ENCODE measurements around the gene ZNF366. TPM values are rescaled to one million over a fixed set of nuclear protein-coding genes. Genes with fewer than 3 reads are reported as not detected.

The ZNF366 gene
- total and polyA plus RNA-seq, 2 of the 13 experiments (the other 11 are each of a cell fraction or from before 2014, with no cell fraction given), result not detected

DNA sequence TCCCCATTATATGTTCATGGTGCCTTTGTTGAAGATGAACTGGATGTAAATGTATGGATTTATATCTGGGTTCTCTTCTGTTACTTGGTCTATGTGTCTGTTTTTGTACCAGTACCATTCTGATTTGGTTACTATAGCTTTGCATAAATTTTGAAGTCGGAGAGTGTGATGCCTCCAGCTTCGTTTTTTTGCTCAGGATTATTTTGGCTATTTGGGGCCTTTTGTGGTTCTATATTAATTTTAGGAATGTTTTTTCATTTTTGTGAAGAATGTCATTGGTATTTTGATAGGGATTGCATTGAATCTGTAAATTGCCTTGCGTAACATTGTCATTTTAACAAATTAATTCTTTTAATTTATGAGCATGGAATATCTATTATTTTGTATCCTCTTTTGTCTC is 36.6 kb upstream of the ZNF366 start:
- POLR2A ChIA-PET, result no interaction called here
- DNase-seq (ENCODE audit: low spot score) (no peak), FAIRE-seq (no peak), ATAC-seq (no peak)
- no peak overlapping the region for H3K4me2 ChIP-seq (ENCODE audit: low read depth, low read length)
- no peaks in the 10 kb centered on the region for H3K79me2 ChIP-seq (ENCODE audit: insufficient read depth, low read length)
- WGBS (ENCODE audit: low lambda C conversion rate), result 38% methylated on average over 3 of the region's 3 CpGs
- intact Hi-C loops (cut with micrococcal nuclease; ENCODE audit: unreplicated experiment) (no loop called here), in situ Hi-C loops (cut with HindIII; ENCODE audit: extremely low pct_ligation_motif_present, low pct_unique_long_range_greater_than_20kb) (no loop called here)
- H4K20me1 ChIP-seq (ENCODE audit: insufficient read depth, low read length), result no peaks in the 10 kb centered on the region
- H3K4me3 ChIP-seq (replicated peaks in 1 of 3; ENCODE audit: insufficient read depth in 1 of 3, low read depth in 2 of 3, low read length in 3 of 3), result no peak overlapping the region
- CTCF ChIA-PET (ENCODE audit: low intra/inter-chr PET ratio, low total read pairs), result no interaction called here
- TF ChIP-seq PHF21A (CRISPR knock-in tag; IDR thresholded peaks at IDR 0.05), result no peak
- no peak for TF ChIP-seq RFX1 (IDR thresholded peaks at IDR 0.05)
- TF ChIP-seq ZNF598 (CRISPR knock-in tag; IDR thresholded peaks at IDR 0.05; ENCODE audit: borderline replicate concordance), result no peak
- TF ChIP-seq, protein P1, sequence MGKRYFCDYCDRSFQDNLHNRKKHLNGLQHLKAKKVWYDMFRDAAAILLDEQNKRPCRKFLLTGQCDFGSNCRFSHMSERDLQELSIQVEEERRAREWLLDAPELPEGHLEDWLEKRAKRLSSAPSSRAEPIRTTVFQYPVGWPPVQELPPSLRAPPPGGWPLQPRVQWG (CRISPR knock-in tag; IDR thresholded peaks at IDR 0.05; ENCODE audit: borderline replicate concordance, low read depth), result no peak
- no peaks in the 10 kb centered on the region for H3K4me1 ChIP-seq (ENCODE audit: insufficient read depth, low read length)
- H3K36me3 ChIP-seq (replicated peaks in 1 of 2; ENCODE audit: control insufficient read depth in 1 of 2, insufficient read depth in 2 of 2, low read length in 2 of 2), result no peaks in the 10 kb centered on the region
- no TSS peak for BruUV-seq (replicated peaks)
- no peaks in the 10 kb centered on the region for H3K27me3 ChIP-seq (ENCODE audit: control insufficient read depth in 1 of 2, insufficient read depth in 2 of 2, low read length in 2 of 2)
- no peaks in the 10 kb centered on the region for H3K9me3 ChIP-seq (ENCODE audit: low read length)
- no peak overlapping the region for H3K9ac ChIP-seq (ENCODE audit: insufficient read depth, low read depth, low read length)
- no peak overlapping the region for H2AFZ ChIP-seq (ENCODE audit: low read length)
- no peak overlapping the region for H3K27ac ChIP-seq (ENCODE audit: extremely low read length, insufficient read depth, low read length)

DNA sequence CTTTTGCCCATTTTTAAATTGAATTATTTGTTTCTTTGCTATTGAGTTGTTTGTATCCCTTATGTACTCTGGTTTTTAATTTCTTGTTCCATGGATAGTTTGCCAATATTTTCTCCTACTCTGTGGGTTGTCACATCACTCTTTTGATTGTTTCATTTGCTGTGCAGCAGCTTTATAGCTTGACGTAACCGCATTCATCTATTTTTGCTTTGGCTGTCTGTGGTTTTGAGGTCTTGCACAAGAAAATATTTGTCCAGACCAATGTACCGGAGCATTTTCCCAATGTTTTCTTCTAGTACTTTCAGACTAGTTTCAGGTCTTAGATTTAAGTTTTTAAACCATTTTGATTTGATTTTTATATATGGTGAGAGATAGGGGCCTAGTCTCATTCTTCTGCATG is 36.2 kb upstream of the ZNF366 start:
- no peaks in the 10 kb centered on the region for H3K36me3 ChIP-seq (replicated peaks in 1 of 2; ENCODE audit: control insufficient read depth in 1 of 2, insufficient read depth in 2 of 2, low read length in 2 of 2)
- H3K9ac ChIP-seq (ENCODE audit: insufficient read depth, low read depth, low read length), result no peak overlapping the region
- no peak overlapping the region for H3K4me3 ChIP-seq (replicated peaks in 1 of 3; ENCODE audit: insufficient read depth in 1 of 3, low read depth in 2 of 3, low read length in 3 of 3)
- intact Hi-C loops (cut with micrococcal nuclease; ENCODE audit: unreplicated experiment) (no loop called here), in situ Hi-C loops (cut with HindIII; ENCODE audit: extremely low pct_ligation_motif_present, low pct_unique_long_range_greater_than_20kb) (no loop called here)
- H3K79me2 ChIP-seq (ENCODE audit: insufficient read depth, low read length), result no peaks in the 10 kb centered on the region
- no peaks in the 10 kb centered on the region for H3K27me3 ChIP-seq (ENCODE audit: control insufficient read depth in 1 of 2, insufficient read depth in 2 of 2, low read length in 2 of 2)
- FAIRE-seq (no peak), ATAC-seq (no peak), DNase-seq (ENCODE audit: low spot score) (no peak)
- no peaks in the 10 kb centered on the region for H4K20me1 ChIP-seq (ENCODE audit: insufficient read depth, low read length)
- no peak overlapping the region for H3K4me2 ChIP-seq (ENCODE audit: low read depth, low read length)
- WGBS (ENCODE audit: low lambda C conversion rate), result 30% methylated on average over 3 of the region's 3 CpGs
- H3K27ac ChIP-seq (ENCODE audit: extremely low read length, insufficient read depth, low read length), result no peak overlapping the region
- BruUV-seq (replicated peaks), result no TSS peak
- H2AFZ ChIP-seq (ENCODE audit: low read length), result no peak overlapping the region
- POLR2A ChIA-PET, result no interaction called here
- CTCF ChIA-PET (ENCODE audit: low intra/inter-chr PET ratio, low total read pairs), result no interaction called here
- H3K9me3 ChIP-seq (ENCODE audit: low read length), result no peaks in the 10 kb centered on the region
- no peaks in the 10 kb centered on the region for H3K4me1 ChIP-seq (ENCODE audit: insufficient read depth, low read length)
- TF ChIP-seq ATRX (CRISPR knock-in tag; IDR thresholded peaks at IDR 0.05; ENCODE audit: borderline replicate concordance) (no peak), ZNF546 (CRISPR knock-in tag; conservative IDR thresholded peaks at IDR 0.05) (no peak), ZNF331 (CRISPR knock-in tag; IDR thresholded peaks at IDR 0.05) (no peak), KLF11 (CRISPR knock-in tag; IDR thresholded peaks at IDR 0.05) (no peak), KLF15 (CRISPR knock-in tag; IDR thresholded peaks at IDR 0.05; ENCODE audit: borderline replicate concordance) (no peak), ZNF780A (CRISPR knock-in tag; IDR thresholded peaks at IDR 0.05) (no peak)
- TF ChIP-seq, protein P2, sequence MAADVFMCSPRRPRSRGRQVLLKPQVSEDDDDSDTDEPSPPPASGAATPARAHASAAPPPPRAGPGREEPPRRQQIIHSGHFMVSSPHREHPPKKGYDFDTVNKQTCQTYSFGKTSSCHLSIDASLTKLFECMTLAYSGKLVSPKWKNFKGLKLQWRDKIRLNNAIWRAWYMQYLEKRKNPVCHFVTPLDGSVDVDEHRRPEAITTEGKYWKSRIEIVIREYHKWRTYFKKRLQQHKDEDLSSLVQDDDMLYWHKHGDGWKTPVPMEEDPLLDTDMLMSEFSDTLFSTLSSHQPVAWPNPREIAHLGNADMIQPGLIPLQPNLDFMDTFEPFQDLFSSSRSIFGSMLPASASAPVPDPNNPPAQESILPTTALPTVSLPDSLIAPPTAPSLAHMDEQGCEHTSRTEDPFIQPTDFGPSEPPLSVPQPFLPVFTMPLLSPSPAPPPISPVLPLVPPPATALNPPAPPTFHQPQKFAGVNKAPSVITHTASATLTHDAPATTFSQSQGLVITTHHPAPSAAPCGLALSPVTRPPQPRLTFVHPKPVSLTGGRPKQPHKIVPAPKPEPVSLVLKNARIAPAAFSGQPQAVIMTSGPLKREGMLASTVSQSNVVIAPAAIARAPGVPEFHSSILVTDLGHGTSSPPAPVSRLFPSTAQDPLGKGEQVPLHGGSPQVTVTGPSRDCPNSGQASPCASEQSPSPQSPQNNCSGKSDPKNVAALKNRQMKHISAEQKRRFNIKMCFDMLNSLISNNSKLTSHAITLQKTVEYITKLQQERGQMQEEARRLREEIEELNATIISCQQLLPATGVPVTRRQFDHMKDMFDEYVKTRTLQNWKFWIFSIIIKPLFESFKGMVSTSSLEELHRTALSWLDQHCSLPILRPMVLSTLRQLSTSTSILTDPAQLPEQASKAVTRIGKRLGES (CRISPR knock-in tag; IDR thresholded peaks at IDR 0.05; ENCODE audit: borderline replicate concordance), result no peak
- TF ChIP-seq, protein P3, sequence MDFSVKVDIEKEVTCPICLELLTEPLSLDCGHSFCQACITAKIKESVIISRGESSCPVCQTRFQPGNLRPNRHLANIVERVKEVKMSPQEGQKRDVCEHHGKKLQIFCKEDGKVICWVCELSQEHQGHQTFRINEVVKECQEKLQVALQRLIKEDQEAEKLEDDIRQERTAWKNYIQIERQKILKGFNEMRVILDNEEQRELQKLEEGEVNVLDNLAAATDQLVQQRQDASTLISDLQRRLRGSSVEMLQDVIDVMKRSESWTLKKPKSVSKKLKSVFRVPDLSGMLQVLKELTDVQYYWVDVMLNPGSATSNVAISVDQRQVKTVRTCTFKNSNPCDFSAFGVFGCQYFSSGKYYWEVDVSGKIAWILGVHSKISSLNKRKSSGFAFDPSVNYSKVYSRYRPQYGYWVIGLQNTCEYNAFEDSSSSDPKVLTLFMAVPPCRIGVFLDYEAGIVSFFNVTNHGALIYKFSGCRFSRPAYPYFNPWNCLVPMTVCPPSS (IDR thresholded peaks at IDR 0.05), result no peak
- TF ChIP-seq, protein P4, sequence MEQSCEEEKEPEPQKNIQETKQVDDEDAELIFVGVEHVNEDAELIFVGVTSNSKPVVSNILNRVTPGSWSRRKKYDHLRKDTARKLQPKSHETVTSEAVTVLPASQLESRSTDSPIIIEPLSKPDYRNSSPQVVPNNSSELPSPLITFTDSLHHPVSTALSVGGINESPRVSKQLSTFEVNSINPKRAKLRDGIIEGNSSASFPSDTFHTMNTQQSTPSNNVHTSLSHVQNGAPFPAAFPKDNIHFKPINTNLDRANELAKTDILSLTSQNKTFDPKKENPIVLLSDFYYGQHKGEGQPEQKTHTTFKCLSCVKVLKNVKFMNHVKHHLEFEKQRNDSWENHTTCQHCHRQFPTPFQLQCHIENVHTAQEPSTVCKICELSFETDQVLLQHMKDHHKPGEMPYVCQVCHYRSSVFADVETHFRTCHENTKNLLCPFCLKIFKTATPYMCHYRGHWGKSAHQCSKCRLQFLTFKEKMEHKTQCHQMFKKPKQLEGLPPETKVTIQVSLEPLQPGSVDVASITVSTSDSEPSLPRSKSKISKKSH (CRISPR knock-in tag; IDR thresholded peaks at IDR 0.05; ENCODE audit: borderline replicate concordance), result no peak

Measured in HepG2 (cell line).